Cardiac fibroblast (primary cell): ENCODE data around the gene SMNDC1.
"Not testable (repeated sequence)": the region's sequence is repeated elsewhere in the genome, so short reads cannot be mapped to it uniquely, and the experiment has no call there.

ENCODE experiments used
- DNase-seq, 2 donors: peaks; one replicate each; pipeline versions ENCODE4 v3.0.0 to v3.0.0-alpha.2; 2010; ENCODE audit warnings: low read depth in 2 of 2
- H3K4me3 ChIP-seq, 2 donors: replicated peaks in 1 of 2; 1 replicate in 1 of 2; 2 replicates in 1 of 2; pipeline ENCODE4 v1.5.1; 2011; ENCODE audit warnings: low read depth in 2 of 2, low read length in 2 of 2, mild to moderate bottlenecking in 2 of 2, moderate library complexity in 1 of 2
- TF ChIP-seq, protein P1 (sequence below): IDR thresholded peaks from one replicate; pipeline ENCODE4 v1.5.1; 2011; ENCODE audit warnings: low read depth, mild to moderate bottlenecking, low read length, inconsistent platforms

SMNDC1 gene

DNA sequence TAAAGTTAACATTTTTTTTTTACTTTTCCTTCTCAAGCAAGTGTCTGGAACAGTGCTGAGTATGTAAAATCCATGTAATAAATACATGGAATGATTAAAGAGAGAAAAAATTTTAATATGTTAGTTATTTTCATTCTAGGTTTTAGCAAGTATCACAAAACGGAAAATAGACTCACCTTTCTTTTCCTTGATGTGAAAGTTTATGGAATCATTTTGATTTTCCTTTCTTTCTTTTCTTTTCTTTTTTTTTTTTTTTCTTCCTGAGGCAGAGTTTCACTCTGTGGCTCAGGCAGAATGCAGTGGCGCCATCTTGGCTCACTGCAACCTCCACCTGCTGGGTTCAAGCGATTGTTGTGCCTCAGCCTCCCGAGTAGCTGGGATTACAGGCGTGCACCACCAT, 28.1 kb downstream of the SMNDC1 start:
- H3K4me3 ChIP-seq, result no peak overlapping the region
- TF ChIP-seq, protein P1, sequence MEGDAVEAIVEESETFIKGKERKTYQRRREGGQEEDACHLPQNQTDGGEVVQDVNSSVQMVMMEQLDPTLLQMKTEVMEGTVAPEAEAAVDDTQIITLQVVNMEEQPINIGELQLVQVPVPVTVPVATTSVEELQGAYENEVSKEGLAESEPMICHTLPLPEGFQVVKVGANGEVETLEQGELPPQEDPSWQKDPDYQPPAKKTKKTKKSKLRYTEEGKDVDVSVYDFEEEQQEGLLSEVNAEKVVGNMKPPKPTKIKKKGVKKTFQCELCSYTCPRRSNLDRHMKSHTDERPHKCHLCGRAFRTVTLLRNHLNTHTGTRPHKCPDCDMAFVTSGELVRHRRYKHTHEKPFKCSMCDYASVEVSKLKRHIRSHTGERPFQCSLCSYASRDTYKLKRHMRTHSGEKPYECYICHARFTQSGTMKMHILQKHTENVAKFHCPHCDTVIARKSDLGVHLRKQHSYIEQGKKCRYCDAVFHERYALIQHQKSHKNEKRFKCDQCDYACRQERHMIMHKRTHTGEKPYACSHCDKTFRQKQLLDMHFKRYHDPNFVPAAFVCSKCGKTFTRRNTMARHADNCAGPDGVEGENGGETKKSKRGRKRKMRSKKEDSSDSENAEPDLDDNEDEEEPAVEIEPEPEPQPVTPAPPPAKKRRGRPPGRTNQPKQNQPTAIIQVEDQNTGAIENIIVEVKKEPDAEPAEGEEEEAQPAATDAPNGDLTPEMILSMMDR, result no peak

DNA sequence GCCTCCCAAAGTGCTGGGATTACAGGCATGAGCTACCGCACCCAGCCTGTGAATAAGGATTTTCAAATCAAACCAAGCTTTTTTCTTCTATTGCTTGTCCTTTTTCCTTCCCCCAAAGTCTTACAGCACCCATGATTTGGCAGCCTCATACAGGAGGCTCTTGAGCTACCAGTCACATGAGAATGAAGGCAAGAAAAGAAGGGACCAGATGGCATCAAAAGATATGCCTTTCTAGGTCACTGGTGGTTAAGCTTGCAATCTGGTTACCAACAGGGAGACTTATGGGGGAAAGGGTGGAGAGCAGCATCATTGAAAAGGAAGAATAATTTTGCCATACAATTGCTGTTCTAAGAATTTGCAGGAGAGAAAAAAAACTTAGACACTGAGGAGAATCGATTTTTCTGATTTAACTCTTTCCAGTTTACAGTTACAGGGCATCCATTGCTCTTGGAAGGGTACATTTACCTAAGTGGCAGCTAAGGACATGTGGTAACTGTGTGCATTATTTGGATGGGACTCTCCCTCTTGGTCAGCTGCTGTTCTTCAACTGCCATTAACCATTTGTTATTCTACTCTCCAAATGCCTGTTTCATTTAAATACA, 29.5 kb downstream of the SMNDC1 start:
- H3K4me3 ChIP-seq, result no peak overlapping the region
- DNase-seq, result no peak
- TF ChIP-seq, protein P1, result no peak

More for the DNA sequence above, 28.1 kb downstream of the SMNDC1 start:
- no peak for DNase-seq

DNA sequence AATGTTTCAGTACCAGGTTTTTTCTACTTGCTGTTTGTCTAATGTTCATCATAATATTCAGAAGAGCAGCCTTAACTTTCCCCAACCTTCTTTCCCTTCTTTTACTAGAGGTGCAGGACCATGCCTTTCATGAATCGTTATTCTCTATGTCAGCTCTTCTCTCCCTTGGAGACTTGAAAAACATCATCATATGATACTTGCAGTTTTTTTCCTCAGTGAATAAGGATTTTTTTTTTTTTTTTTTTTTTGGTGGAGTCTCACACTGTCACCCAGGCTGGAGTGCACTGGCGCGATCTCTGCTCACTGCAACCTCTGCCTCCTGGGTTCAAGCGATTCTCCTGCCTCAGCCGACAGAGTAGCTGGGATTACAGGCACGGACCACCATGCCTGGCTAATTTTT, 30.1 kb downstream of the SMNDC1 start:
- no peak for DNase-seq
- no peak overlapping the region for H3K4me3 ChIP-seq
- TF ChIP-seq, protein P1, result no peak

DNA sequence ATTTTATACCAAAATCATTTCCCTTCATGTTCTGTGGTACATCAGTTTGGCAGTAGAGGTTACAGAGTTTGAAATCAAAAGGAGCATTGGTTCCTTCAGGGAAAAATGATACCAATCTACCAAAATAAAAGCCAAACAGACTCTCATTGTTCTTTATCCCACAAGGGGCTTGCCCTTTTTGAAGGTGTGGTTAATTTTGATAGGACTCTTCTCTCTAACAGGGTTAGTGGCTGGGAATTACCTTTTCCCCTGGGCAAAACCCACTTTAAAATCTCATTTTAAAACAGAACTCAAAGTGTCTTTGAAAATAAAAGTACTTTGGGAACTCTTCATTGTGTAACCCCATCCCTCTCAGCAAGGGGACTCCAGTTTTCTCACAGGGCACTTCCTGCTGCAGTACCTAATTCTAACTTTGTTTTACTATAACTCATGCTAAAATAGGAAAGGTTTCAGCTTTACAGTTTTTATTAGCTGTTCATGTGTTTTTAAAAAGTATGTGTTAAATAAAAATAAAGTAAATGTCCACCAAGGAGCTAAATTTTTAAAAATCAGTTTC, 30.6 kb downstream of the SMNDC1 start:
- no peak overlapping the region for H3K4me3 ChIP-seq
- DNase-seq, result no peak
- TF ChIP-seq, protein P1, result no peak

DNA sequence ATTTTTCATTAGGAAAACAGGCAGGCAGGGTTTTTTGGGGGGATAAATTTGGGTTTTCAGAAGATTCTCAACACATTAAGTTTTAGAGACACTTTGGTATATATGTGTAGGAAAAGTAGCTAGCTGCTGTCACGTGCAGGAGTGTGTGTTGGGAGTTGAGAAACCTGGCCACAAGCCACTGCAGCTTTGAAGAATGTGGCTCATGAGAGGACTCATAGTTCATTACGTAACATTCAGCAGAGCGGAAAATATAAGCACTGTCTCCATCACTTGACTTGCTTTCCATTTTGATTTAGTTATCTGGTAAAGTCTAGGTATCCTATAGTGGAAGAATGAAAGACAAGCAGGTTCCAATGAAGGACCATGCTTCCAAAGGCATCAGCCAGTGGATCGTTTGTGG, 31.2 kb downstream of the SMNDC1 start:
- DNase-seq, result peak; percentile 91 to 92

DNA sequence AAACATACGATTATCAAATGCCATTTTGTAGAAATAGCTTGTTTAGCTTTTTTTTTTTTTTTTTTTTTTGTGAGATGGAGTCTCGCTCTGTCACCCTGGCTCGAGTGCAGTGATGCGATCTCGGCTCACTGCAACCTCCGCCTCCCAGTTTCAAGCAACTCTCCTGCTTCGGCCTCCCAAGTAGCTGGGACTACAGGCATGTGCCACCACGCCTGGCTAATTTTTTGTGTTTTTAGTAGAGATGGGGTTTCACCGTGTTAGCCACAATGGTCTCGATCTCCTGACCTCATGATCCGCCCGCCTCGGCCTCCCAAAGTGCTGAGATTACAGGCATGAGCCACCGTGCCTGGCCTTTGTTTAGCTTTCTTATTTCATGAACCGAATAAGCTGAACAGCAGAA, 31.7 kb downstream of the SMNDC1 start:
- not testable (repeated sequence) for H3K4me3 ChIP-seq, DNase-seq

More for the DNA sequence above, 31.2 kb downstream of the SMNDC1 start:
- no peak overlapping the region for H3K4me3 ChIP-seq
- TF ChIP-seq, protein P1, result no peak

DNA sequence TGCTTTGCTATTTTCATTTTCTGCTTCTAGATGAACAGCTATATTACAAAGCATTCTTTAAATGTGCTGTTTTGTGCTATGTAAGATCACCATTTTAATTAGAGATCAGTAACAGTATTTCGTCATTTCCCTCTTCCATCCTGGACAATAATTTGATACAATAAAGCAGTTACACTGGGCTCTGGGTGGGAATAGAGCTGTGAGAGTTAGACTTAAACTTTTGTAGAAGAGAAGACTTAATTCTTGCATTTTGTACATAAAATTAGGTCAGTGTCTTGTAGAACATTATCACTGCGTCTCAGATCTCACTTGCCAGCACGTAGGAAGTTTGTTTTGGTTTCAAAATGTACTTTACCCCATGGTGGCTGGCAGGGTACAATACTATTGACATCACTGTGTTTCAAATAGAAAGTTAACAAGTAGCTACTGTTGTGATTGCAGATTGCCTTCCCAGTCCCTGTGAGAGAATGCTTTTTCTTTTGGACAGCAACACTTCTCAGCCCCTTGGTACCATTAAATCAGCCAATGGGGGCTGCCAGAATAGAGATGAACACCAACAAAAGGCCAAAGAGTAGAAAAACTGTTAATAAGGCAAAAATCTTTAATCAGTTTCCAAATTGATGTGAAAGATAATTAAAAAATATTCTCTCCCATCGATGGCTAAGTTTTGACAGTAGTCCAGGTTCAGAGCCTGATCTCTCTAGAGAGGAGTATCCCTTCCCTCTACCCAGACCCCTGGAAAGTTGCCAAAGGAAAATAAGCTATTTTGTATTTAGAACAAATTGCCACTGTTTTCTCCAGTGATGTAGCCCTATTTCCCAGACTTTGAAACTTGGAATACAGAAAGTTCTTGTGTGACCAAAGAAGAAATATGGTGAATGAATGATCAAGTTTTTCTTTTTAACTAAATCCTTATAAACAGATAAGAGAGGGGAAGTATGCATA, 35.1 kb downstream of the SMNDC1 start:
- DNase-seq, result peak; percentile 54 to 63
- peak overlapping the region in 1 of 2 donors; percentile 25 for H3K4me3 ChIP-seq
- TF ChIP-seq, protein P1, result no peak
